ENCODE measurements around the gene GDPD3.

DNA sequence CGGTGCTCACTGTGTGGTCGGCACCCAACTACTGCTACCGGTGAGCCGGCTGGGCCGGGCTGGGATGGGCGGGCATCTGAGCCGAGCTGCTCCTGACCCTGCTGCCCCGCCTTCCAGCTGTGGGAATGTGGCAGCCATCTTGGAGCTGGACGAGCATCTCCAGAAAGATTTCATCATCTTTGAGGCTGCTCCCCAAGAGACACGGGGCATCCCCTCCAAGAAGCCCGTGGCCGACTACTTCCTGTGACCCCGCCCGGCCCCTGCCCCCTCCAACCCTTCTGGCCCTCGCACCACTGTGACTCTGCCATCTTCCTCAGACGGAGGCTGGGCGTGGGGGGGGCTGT is 28.5 kb downstream of the GDPD3 start:
- TF ChIP-seq, protein P1, sequence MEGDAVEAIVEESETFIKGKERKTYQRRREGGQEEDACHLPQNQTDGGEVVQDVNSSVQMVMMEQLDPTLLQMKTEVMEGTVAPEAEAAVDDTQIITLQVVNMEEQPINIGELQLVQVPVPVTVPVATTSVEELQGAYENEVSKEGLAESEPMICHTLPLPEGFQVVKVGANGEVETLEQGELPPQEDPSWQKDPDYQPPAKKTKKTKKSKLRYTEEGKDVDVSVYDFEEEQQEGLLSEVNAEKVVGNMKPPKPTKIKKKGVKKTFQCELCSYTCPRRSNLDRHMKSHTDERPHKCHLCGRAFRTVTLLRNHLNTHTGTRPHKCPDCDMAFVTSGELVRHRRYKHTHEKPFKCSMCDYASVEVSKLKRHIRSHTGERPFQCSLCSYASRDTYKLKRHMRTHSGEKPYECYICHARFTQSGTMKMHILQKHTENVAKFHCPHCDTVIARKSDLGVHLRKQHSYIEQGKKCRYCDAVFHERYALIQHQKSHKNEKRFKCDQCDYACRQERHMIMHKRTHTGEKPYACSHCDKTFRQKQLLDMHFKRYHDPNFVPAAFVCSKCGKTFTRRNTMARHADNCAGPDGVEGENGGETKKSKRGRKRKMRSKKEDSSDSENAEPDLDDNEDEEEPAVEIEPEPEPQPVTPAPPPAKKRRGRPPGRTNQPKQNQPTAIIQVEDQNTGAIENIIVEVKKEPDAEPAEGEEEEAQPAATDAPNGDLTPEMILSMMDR (IDR thresholded peaks at IDR 0.05; ENCODE audit: low read depth, low read length, poor library complexity, severe bottlenecking) = no peak
- TF ChIP-seq EZH2phosphoT487 (IDR thresholded peaks at IDR 0.05; ENCODE audit: borderline replicate concordance, low read length) = no peak
